Measurements from ENCODE around the gene SLC4A5. TPM values are rescaled to one million over a fixed set of nuclear protein-coding genes. Genes with fewer than 3 reads are reported as not detected.

SLC4A5 gene
- polyA plus RNA-seq, 1 of the 3 experiments (the other 2 are of a cell fraction): 0.25 TPM

DNA sequence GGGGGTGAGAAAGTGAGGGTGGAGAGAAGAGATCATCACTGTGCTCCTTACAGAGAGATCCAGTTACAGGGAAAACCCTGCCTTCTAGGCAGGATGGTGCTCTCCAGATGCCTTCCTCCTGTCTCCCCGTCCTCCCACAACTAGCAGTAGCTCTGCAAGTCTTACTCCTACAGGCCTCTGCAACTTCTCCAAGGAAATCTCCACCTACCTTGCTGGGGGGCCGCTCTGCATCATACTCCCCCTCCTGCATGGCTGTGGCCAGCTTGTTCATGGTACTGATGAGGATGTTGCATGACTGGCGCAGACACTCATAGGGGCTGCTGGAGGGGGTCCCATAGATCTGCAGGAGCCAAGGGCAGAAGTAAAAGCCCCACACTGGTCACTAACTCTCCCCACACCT is 22.8 kb upstream of the SLC4A5 start:
- Histone ChIP-seq H3K9me2 (no peaks in the 10 kb centered on the region), H3K4me3 (ENCODE audit: low read depth in 2 of 2, low read length in 1 of 2) (no peak overlapping the region), H3K4me2 (no peak overlapping the region), H3K4me1 (ENCODE audit: control insufficient read depth in 1 of 2, insufficient read depth in 2 of 2, low read depth in 1 of 2, low read length in 1 of 2) (no peaks in the 10 kb centered on the region), H3K27me3 (ENCODE audit: insufficient read depth) (no peaks in the 10 kb centered on the region), H3K9me3 (no peaks in the 10 kb centered on the region), H3K27ac (ENCODE audit: low read depth in 2 of 2, low read length in 1 of 2) (no peak overlapping the region), H3K9ac (no peak overlapping the region), H4K20me1 (ENCODE audit: insufficient read depth) (no peaks in the 10 kb centered on the region), H3F3A (replicated peaks; ENCODE audit: insufficient read depth) (no peaks in the 10 kb centered on the region), H3K79me2 (ENCODE audit: insufficient read depth) (no peaks in the 10 kb centered on the region), H2AFZ (ENCODE audit: low read depth) (no peak overlapping the region), H3K36me3 (replicated peaks in 1 of 2; ENCODE audit: control insufficient read depth in 1 of 2, insufficient read depth in 2 of 2, low read length in 1 of 2) (peaks cover 39 to 97% of the 10 kb centered on the region in 2 experiments)
- TF ChIP-seq, protein P1, sequence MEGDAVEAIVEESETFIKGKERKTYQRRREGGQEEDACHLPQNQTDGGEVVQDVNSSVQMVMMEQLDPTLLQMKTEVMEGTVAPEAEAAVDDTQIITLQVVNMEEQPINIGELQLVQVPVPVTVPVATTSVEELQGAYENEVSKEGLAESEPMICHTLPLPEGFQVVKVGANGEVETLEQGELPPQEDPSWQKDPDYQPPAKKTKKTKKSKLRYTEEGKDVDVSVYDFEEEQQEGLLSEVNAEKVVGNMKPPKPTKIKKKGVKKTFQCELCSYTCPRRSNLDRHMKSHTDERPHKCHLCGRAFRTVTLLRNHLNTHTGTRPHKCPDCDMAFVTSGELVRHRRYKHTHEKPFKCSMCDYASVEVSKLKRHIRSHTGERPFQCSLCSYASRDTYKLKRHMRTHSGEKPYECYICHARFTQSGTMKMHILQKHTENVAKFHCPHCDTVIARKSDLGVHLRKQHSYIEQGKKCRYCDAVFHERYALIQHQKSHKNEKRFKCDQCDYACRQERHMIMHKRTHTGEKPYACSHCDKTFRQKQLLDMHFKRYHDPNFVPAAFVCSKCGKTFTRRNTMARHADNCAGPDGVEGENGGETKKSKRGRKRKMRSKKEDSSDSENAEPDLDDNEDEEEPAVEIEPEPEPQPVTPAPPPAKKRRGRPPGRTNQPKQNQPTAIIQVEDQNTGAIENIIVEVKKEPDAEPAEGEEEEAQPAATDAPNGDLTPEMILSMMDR (IDR thresholded peaks at IDR 0.05): no peak
- TF ChIP-seq EZH2phosphoT487 (IDR thresholded peaks at IDR 0.05; ENCODE audit: borderline replicate concordance, low read depth) (no peak), MEF2A (IDR thresholded peaks at IDR 0.05; ENCODE audit: borderline replicate concordance, low read depth) (no peak), FOXM1 (IDR thresholded peaks at IDR 0.05; ENCODE audit: low read depth) (no peak), MXI1 (IDR thresholded peaks at IDR 0.05; ENCODE audit: low read depth, low read length) (no peak), TAF1 (IDR thresholded peaks at IDR 0.05; ENCODE audit: borderline replicate concordance, low read depth, low read length) (no peak), TCF12 (IDR thresholded peaks at IDR 0.05) (no peak), FOXJ3 (CRISPR knock-in tag; IDR thresholded peaks at IDR 0.05) (no peak), SMC3 (IDR thresholded peaks at IDR 0.05; ENCODE audit: low read depth, low read length) (no peak), GABPA (IDR thresholded peaks at IDR 0.05; ENCODE audit: low read depth) (no peak), RAD21 (IDR thresholded peaks at IDR 0.05; ENCODE audit: low read length) (no peak)
- TF ChIP-seq, protein P2, sequence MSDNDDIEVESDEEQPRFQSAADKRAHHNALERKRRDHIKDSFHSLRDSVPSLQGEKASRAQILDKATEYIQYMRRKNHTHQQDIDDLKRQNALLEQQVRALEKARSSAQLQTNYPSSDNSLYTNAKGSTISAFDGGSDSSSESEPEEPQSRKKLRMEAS (IDR thresholded peaks at IDR 0.05; ENCODE audit: low read depth): no peak
- TF ChIP-seq, protein P3, sequence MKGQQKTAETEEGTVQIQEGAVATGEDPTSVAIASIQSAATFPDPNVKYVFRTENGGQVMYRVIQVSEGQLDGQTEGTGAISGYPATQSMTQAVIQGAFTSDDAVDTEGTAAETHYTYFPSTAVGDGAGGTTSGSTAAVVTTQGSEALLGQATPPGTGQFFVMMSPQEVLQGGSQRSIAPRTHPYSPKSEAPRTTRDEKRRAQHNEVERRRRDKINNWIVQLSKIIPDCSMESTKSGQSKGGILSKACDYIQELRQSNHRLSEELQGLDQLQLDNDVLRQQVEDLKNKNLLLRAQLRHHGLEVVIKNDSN (IDR thresholded peaks at IDR 0.05; ENCODE audit: borderline replicate concordance, low read depth): no peak
- TF ChIP-seq, protein P4, sequence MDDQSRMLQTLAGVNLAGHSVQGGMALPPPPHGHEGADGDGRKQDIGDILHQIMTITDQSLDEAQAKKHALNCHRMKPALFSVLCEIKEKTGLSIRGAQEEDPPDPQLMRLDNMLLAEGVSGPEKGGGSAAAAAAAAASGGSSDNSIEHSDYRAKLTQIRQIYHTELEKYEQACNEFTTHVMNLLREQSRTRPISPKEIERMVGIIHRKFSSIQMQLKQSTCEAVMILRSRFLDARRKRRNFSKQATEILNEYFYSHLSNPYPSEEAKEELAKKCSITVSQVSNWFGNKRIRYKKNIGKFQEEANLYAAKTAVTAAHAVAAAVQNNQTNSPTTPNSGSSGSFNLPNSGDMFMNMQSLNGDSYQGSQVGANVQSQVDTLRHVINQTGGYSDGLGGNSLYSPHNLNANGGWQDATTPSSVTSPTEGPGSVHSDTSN (IDR thresholded peaks at IDR 0.05): no peak
- POLR2A ChIA-PET: no interaction called here
- CTCF ChIA-PET: interaction anchor here (0.7 to 3.9 kb wide), 6 partner anchors 8 to 32 kb away, joined by 3 to 17 read pairs (median 3); no protein-coding TSS in a partner anchor
- DNase-seq: no peak
- WGBS (ENCODE audit: low lambda C conversion rate): 96% methylated on average over 3 of the region's 3 CpGs
